K562 (cell line): ENCODE results near the gene MPDZ. TPM values are rescaled to one million over a fixed set of nuclear protein-coding genes. Genes with fewer than 3 reads are reported as not detected.

Source experiments
- ATAC-seq: fragments of 200-7000 bp; cut with Tn5 transposase; 3 replicates; pipeline ENCODE4 v1.9.1; 2020; ENCODE audit warnings: moderate library complexity
- BruUV-seq: library from RNA; stranded (reverse); fragments of 400-500 nt; replicated peaks from 2 replicates; lab custom pipeline; 2021; lab: Mats Ljungman, UMichigan
- CTCF ChIA-PET: fragments of 300-600 bp; formaldehyde crosslinking; extraction: SDS; loops from one replicate; lab custom pipeline; 2021; ENCODE audit warnings: low intra/inter-chr PET ratio; lab: Yijun Ruan, JAX
- POLR2A ChIA-PET: fragments of 300-600, 350-650 bp; sonication (Branson Sonifier 250); formaldehyde crosslinking; extraction: SDS; loops from one replicate; lab custom pipeline; 2021; ENCODE audit warnings: antibody characterized with exemption, inconsistent platforms; lab: Yijun Ruan, JAX
- DNase-seq, 4 experiments: peaks; one replicate each; pipeline versions ENCODE4 v3.0.0 to v3.0.0-alpha.2; 2011 to 2018; ENCODE audit warnings: low spot score in 3 of 4, mixed read lengths in 3 of 4; ENCODE audit errors: extremely low read depth in 1 of 4
- FAIRE-seq: peaks from 2 replicates; lab custom pipeline; 2011; peaks lifted over from hg19 to GRCh38; lab: Jason Lieb, UNC
- H2AFZ ChIP-seq: 2 replicates; pipeline ENCODE4 v1.6.0; 2011; ENCODE audit warnings: low read depth, low read length, control low read depth, inconsistent platforms
- H3K27ac ChIP-seq: fragments of 200-600 bp; 3 replicates; pipeline ENCODE4 v1.8.0; 2011; ENCODE audit warnings: low read depth, mild to moderate bottlenecking, control low read depth, inconsistent platforms, low read length, moderate library complexity, mixed read lengths; ENCODE audit errors: extremely low read depth
- H3K27me3 ChIP-seq, 2 experiments: fragments of 300-600 bp in 1 of 2; 2 replicates in 1 of 2; 3 replicates in 1 of 2; pipeline versions ENCODE4 v1.6.0 to v1.8.0; 2011; ENCODE audit warnings: inconsistent platforms in 2 of 2, low read length in 2 of 2, mild to moderate bottlenecking in 1 of 2, mixed read lengths in 1 of 2, moderate library complexity in 1 of 2; ENCODE audit not compliant: control insufficient read depth in 2 of 2, insufficient read depth in 2 of 2
- H3K36me3 ChIP-seq: fragments of 300-600 bp; 3 replicates; pipeline ENCODE4 v1.8.0; 2011; ENCODE audit warnings: mild to moderate bottlenecking, low read length, inconsistent platforms; ENCODE audit not compliant: control insufficient read depth, insufficient read depth
- H3K4me1 ChIP-seq, 2 experiments: fragments of 200-600 bp in 1 of 2; replicated peaks in 1 of 2; 2 replicates in 1 of 2; 3 replicates in 1 of 2; pipeline versions ENCODE4 v1.5.1 to v1.8.0; 2011; ENCODE audit warnings: inconsistent platforms in 2 of 2, low read length in 2 of 2, mild to moderate bottlenecking in 1 of 2, mixed read lengths in 1 of 2, moderate library complexity in 1 of 2; ENCODE audit not compliant: control insufficient read depth in 2 of 2, insufficient read depth in 2 of 2
- H3K4me2 ChIP-seq: 2 replicates; pipeline ENCODE4 v1.6.1; 2011; ENCODE audit warnings: low read length, control low read depth, inconsistent platforms, mixed read lengths; ENCODE audit not compliant: insufficient read depth
- H3K4me3 ChIP-seq: fragments of 200-600 bp; sonication (generic), shearing (Covaris generic); 2 replicates; pipeline ENCODE4 v1.5.1; 2016; ENCODE audit warnings: control low read depth, inconsistent platforms
- H3K79me2 ChIP-seq: fragments of 200-600 bp; 3 replicates; pipeline ENCODE4 v1.8.0; 2011; ENCODE audit warnings: low read length, inconsistent platforms; ENCODE audit not compliant: control insufficient read depth, insufficient read depth
- H3K9ac ChIP-seq, 2 experiments: 2 replicates each; pipeline versions ENCODE4 v1.6.0 to v1.6.1; 2011; ENCODE audit warnings: low read depth in 2 of 2, low read length in 2 of 2, control low read depth in 1 of 2, inconsistent platforms in 1 of 2, mild to moderate bottlenecking in 1 of 2, mixed read lengths in 1 of 2; ENCODE audit not compliant: insufficient read depth in 1 of 2
- H3K9me1 ChIP-seq: one replicate; pipeline ENCODE4 v1.6.0; 2011; ENCODE audit warnings: inconsistent platforms, mild to moderate bottlenecking, low read length, moderate library complexity; ENCODE audit not compliant: control insufficient read depth, insufficient read depth
- H3K9me3 ChIP-seq: replicated peaks from 2 replicates; pipeline ENCODE4 v1.5.1; 2011; ENCODE audit warnings: low read depth, low read length, inconsistent platforms; ENCODE audit not compliant: control insufficient read depth, insufficient read depth
- H4K20me1 ChIP-seq: replicated peaks from 2 replicates; pipeline ENCODE4 v1.6.1; 2011; ENCODE audit warnings: low read length, inconsistent platforms, mixed read lengths; ENCODE audit not compliant: control insufficient read depth, insufficient read depth
- ARID1B ChIP-seq: fragments of 450-650 bp; IDR thresholded peaks from 2 replicates; pipeline ENCODE4 v1.6.1; 2016; ENCODE audit warnings: antibody characterized with exemption, mild to moderate bottlenecking, inconsistent platforms
- ATF3 ChIP-seq, 2 experiments: fragments of 450-650 bp in 1 of 2; sonication (generic) in 1 of 2; formaldehyde crosslinking in 1 of 2; IDR thresholded peaks in 1 of 2; conservative IDR thresholded peaks in 1 of 2; 2 replicates each; pipeline versions ENCODE4 v1.6.1 to v1.8.1; 2016 to 2023; ENCODE audit warnings: mild to moderate bottlenecking in 2 of 2, moderate library complexity in 2 of 2, inconsistent platforms in 1 of 2, missing genetic modification reagents in 1 of 2
- C11orf30 ChIP-seq: fragments of 450-650 bp; IDR thresholded peaks from 2 replicates; pipeline ENCODE4 v1.6.1; 2016; ENCODE audit warnings: low read depth, mild to moderate bottlenecking
- DPF2 ChIP-seq: fragments of 450-650 bp; IDR thresholded peaks from 2 replicates; pipeline ENCODE4 v1.6.1; 2016
- EP300 ChIP-seq: IDR thresholded peaks from 2 replicates; pipeline ENCODE4 v1.6.1; 2012; ENCODE audit warnings: low read length, improper control_type of control experiment
- HOXB6 ChIP-seq: fragments of 250-450 bp; sonication (Bioruptor Pico); IDR thresholded peaks from 2 replicates; pipeline ENCODE4 v1.5.1; 2022; ENCODE audit warnings: mild to moderate bottlenecking, borderline replicate concordance
- JUND ChIP-seq, 2 experiments: IDR thresholded peaks; 2 replicates in 1 of 2; 3 replicates in 1 of 2; pipeline ENCODE4 v1.6.1; 2011; ENCODE audit warnings: borderline replicate concordance in 2 of 2, low read depth in 2 of 2, low read length in 2 of 2, improper control_type of control experiment in 1 of 2, missing biosample characterization in 1 of 2, missing genetic modification characterization in 1 of 2, missing genetic modification reagents in 1 of 2
- MEIS2 ChIP-seq: fragments of 450-650 bp; IDR thresholded peaks from 2 replicates; pipeline ENCODE4 v1.6.1; 2014; ENCODE audit warnings: mild to moderate bottlenecking; ENCODE audit not compliant: partially characterized antibody
- NBN ChIP-seq: fragments of 450-650 bp; IDR thresholded peaks from 2 replicates; pipeline ENCODE4 v1.6.1; 2016; ENCODE audit warnings: low read depth, mild to moderate bottlenecking
- NR2C1 ChIP-seq, 2 experiments: fragments of 450-650 bp; IDR thresholded peaks; 2 replicates each; pipeline ENCODE4 v1.6.1; 2017; ENCODE audit warnings: mild to moderate bottlenecking in 2 of 2, antibody characterized with exemption in 1 of 2, inconsistent platforms in 1 of 2, missing compliant biosample characterization in 1 of 2, missing genetic modification characterization in 1 of 2
- RBBP5 ChIP-seq: fragments of 200-600 bp; sonication (generic); IDR thresholded peaks from 2 replicates; pipeline ENCODE4 v1.6.1; 2012; ENCODE audit warnings: borderline replicate concordance, mild to moderate bottlenecking, low read length, control low read depth, inconsistent platforms; ENCODE audit not compliant: insufficient read depth, poor library complexity, severe bottlenecking
- SMARCE1 ChIP-seq: fragments of 450-650 bp; IDR thresholded peaks from 2 replicates; pipeline ENCODE4 v1.7.1; 2016; ENCODE audit warnings: mild to moderate bottlenecking
- SRSF9 ChIP-seq: fragments of 200-400 bp; formaldehyde crosslinking; IDR thresholded peaks from 2 replicates; pipeline ENCODE4 v1.6.1; 2017; ENCODE audit warnings: low read depth, low read length, borderline replicate concordance
- ZNF316 ChIP-seq: fragments of 450-650 bp; IDR thresholded peaks from 2 replicates; pipeline ENCODE4 v1.6.1; 2016
- ZNF512 ChIP-seq: IDR thresholded peaks from 2 replicates; pipeline ENCODE4 v1.6.1; 2016; ENCODE audit warnings: missing genetic modification characterization, missing compliant biosample characterization
- ZNF79 ChIP-seq: fragments of 250-450 bp; sonication (Bioruptor Pico); IDR thresholded peaks from 2 replicates; pipeline ENCODE4 v1.4.0; 2020; ENCODE audit warnings: low read depth, mild to moderate bottlenecking, moderate library complexity
- WGBS: fragments of 100-300 bp; shearing (Covaris generic); methylation state at CpG from one replicate; pipeline ENCODE4 v1.1.6; 2016; ENCODE audit warnings: low coverage, mixed read lengths; ENCODE audit not compliant: insufficient coverage; ENCODE audit errors: missing lambda C conversion rate; 5-methylcytosine and 5-hydroxymethylcytosine counted together
- in situ Hi-C: fragments of 300-500 bp; cut with MboI; formaldehyde crosslinking; loops from 4 replicates; pipeline ENCODE4 v1.15.0; 2018; ENCODE audit warnings: inconsistent platforms, mixed read lengths
- intact Hi-C: fragments of 100-400 bp; cut with micrococcal nuclease; formaldehyde crosslinking; loops from 2 replicates; pipeline ENCODE4 v1.14.2; 2022
- polyA plus RNA-seq, 8 experiments: library from polyadenylated mRNA; depleted of rRNA in 4 of 8; stranded (reverse) in 5 of 8; unstranded in 3 of 8; fragments of >200 nt; fragmentation: Nextera tagmentation in 2 of 8; fragmentation: Illumina TruSeq in 1 of 8; extraction: Ambion mirVana in 2 of 8; extraction: Trizol in 1 of 8; gene quantifications; 2 replicates each; pipeline versions ENCODE4 v1.2.1 to v1.2.3, GENCODE V29; 2011 to 2014; ENCODE audit warnings: inconsistent platforms in 1 of 8, missing spikeins in 1 of 8
- total RNA-seq, 7 experiments: library from RNA; depleted of rRNA in 6 of 7; stranded (reverse); fragments of >200 nt in 6 of 7; fragmentation: Illumina TruSeq in 2 of 7; extraction: Trizol in 2 of 7; gene quantifications; 2 replicates each; pipeline versions ENCODE4 v1.2.1 to v1.2.3, GENCODE V29; 2011 to 2021; ENCODE audit warnings: low replicate concordance in 1 of 7

The MPDZ gene
- total and polyA plus RNA-seq, 9 of the 15 experiments (the other 6 are each of a cell fraction or from before 2014, with no cell fraction given) = 3.9 to 13.2 (median 5.7) TPM

GRCh38 chr9:13267743-13268142, 11.7 kb downstream of the MPDZ start:
- intact Hi-C loops = no loop called here
- POLR2A ChIA-PET = interaction anchor here (1.1 kb wide), 1 partner anchor 13 kb away, joined by 3 read pairs; no protein-coding TSS in a partner anchor
- H3K27me3 ChIP-seq = no peaks in the 10 kb centered on the region
- BruUV-seq = no TSS peak
- in situ Hi-C loops = no loop called here
- peak; percentile 65 for FAIRE-seq
- WGBS = 10% methylated on average over 2 of the region's 2 CpGs
- H3K4me1 ChIP-seq = peaks cover 0 to 3% of the 10 kb centered on the region in 2 experiments; a peak in 2 of 5 replicates
- no peaks in the 10 kb centered on the region for H3K9me1 ChIP-seq
- no peak overlapping the region for H3K4me3 ChIP-seq
- no peaks in the 10 kb centered on the region for H4K20me1 ChIP-seq
- H3K9ac ChIP-seq = 0 out of 4 replicates have a peak overlapping the region, but pooled peaks of 1 of the 2 experiments have one; percentile 10
- peak; percentile 44; the same call in 1 of the 3 replicates for ATAC-seq
- no peaks in the 10 kb centered on the region for H3K36me3 ChIP-seq
- CTCF ChIA-PET = no interaction called here
- H2AFZ ChIP-seq = no peak overlapping the region
- no peaks in the 10 kb centered on the region for H3K79me2 ChIP-seq
- peak in 2 of 4 experiments; percentile 24 to 51 for DNase-seq
- peak overlapping the region; percentile 45; the same call in 2 of the 3 replicates for H3K27ac ChIP-seq
- peak overlapping the region; percentile 11; the same call in 1 of the 2 replicates for H3K4me2 ChIP-seq
- H3K9me3 ChIP-seq = no peaks in the 10 kb centered on the region
- 0 out of 2 replicates have a peak, but pooled peaks have one; percentile 24 for TF ChIP-seq ZNF512 (tag)
- TF ChIP-seq NR2C1 (IDR thresholded peaks at IDR 0.05) = no peak
- TF ChIP-seq NR2C1 (tag; IDR thresholded peaks at IDR 0.05) = no peak
- no peak for TF ChIP-seq SRSF9
- TF ChIP-seq MEIS2 = peak; percentile 41
- TF ChIP-seq SMARCE1 = peak; percentile 46; the same call in 1 of the 2 replicates
- TF ChIP-seq EP300 = peak; percentile 37; the same call in 1 of the 2 replicates
- TF ChIP-seq HOXB6 (CRISPR knock-in tag) = no peak
- TF ChIP-seq ARID1B = peak; percentile 41
- peak; percentile 75 for TF ChIP-seq ATF3 (IDR thresholded peaks at IDR 0.05)
- TF ChIP-seq ATF3 (CRISPR knock-in tag; conservative IDR thresholded peaks at IDR 0.05) = no peak
- 0 out of 2 replicates have a peak, but pooled peaks have one; percentile 21 for TF ChIP-seq C11orf30
- peak; percentile 89 for TF ChIP-seq JUND (IDR thresholded peaks at IDR 0.05; ENCODE audit: borderline replicate concordance, low read depth, low read length)
- peak; percentile 80; the same call in 1 of the 3 replicates for TF ChIP-seq JUND (tag; IDR thresholded peaks at IDR 0.05; ENCODE audit: borderline replicate concordance, low read depth, low read length)
- no peak for TF ChIP-seq ZNF79 (CRISPR knock-in tag)
- TF ChIP-seq ZNF316 = no peak
- peak; percentile 17; the same call in 1 of the 2 replicates for TF ChIP-seq DPF2
- no peak for TF ChIP-seq RBBP5
- TF ChIP-seq NBN = no peak
